Measurements from ENCODE around the gene STARD3. TPM values are rescaled to one million over a fixed set of nuclear protein-coding genes. Genes with fewer than 3 reads are reported as not detected.

The STARD3 gene
- polyA plus RNA-seq, 2 of the 4 experiments (the other 2 are of a cell fraction), result 54.6 to 56.0 TPM

DNA sequence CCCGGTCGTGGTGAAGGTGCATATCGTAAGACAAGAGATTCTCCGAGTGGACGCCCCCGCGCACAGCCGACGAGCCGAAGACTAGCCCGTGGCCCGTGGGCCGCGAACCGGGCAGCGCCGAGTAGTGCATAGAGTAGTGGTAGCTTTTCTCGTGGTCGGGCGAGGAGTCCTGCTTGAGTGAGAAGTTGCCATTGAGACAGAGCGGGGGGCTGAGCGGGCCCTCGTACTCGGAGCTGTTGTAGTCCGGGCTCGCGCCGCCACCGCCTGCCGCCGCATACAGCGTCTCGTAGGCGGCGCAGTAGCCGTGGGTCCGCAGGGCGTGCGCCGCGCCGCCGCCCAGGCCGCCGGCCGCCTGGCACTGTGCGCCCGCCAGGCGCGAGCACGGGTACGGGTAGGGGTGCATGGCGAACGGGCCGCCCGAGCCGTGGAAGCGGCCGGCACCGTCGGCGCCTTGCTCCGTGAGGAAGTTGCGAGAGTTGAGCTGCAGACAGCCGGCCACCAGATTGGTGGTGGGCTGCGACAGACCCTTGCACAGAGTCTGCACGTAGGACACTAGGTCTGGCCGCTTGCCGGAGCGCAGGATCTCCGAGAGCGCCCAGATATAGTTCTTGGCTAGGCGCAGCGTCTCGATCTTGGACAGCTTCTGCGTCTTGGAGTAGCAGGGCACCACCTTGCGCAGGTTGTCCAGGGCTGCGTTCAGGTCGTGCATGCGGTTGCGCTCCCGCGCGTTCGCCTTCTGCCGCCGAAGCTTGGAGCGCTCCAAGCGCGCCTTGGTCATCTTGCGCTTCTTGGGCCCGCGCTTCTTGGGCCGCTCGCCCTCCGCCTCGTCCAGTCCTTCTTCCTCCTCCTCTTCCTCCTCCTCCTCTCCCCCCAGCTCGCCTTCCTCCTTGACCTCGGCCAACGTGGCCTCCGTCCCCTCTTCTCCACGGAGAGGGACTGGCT lies 31.2 kb upstream of the STARD3 start:
- CTCF ChIA-PET, result interaction anchor here (0.7 to 58.8 kb wide), 9 partner anchors 11 to 399 kb away, joined by 3 to 1581 read pairs (median 5); partner anchors contain the start of genes PPP1R1B and STARD3
- no peaks in the 10 kb centered on the region for H3K9me3 ChIP-seq

DNA sequence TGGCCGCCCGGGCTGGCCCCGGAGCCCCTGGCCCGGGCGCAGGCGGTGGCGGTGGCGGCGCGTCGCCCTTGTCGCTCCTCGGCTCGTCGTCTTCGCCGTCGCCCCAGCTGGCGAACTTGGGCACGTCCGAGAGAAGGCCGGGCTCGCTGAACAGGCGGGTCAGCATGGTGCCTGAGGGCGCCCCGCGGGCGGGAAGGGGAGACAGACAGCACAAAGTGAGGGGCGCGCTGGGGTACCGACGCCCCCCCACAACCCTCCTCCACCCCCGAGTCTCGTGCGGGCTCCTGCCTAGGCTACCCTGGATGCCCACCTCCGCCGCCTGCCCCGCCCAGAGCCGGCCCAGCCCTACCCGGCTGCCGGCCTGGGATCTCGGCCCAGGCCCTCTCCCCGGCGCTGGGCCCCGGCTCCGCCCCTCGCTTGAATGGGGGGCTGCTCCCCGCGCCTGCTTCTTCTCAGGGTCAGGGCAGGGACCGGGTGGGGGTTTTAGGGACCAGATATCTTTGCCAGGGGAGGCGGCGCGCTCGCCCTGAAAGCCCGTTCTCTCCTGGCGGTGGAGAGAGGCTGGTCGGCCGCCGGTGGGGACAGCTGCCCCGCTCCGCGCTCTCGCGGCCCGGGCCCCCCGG lies 30.4 kb upstream of the STARD3 start:
- ATAC-seq (peak; percentile 46 to 71; a peak in 5 of 6 replicates), DNase-seq (ENCODE audit: low read depth in 1 of 2, low spot score in 1 of 2) (peak in 1 of 2 experiments; percentile 59), FAIRE-seq (no peak)
- Histone ChIP-seq H3K27ac (peak overlapping the region in 1 of 2 experiments; percentile 20; a peak in 2 of 6 replicates), H3K4me3 (peak overlapping the region; percentile 30), H3K4me2 (peak overlapping the region; percentile 92), H3K9me3 (no peaks in the 10 kb centered on the region), H3K4me1 (peaks cover 44% of the 10 kb centered on the region)
- 1% methylated on average over 16 of the region's 66 CpGs for WGBS (ENCODE audit: missing lambda C conversion rate)
- POLR2A ChIA-PET, result interaction anchor here (0.7 kb wide), 1 partner anchor 1351 kb away, joined by 5 read pairs; no protein-coding TSS in a partner anchor
- TF ChIP-seq, protein P1, sequence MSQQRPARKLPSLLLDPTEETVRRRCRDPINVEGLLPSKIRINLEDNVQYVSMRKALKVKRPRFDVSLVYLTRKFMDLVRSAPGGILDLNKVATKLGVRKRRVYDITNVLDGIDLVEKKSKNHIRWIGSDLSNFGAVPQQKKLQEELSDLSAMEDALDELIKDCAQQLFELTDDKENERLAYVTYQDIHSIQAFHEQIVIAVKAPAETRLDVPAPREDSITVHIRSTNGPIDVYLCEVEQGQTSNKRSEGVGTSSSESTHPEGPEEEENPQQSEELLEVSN (IDR thresholded peaks at IDR 0.05; ENCODE audit: borderline replicate concordance, low read depth), result peak; percentile 42; the same call in 1 of the 2 replicates
- TF ChIP-seq, protein P2, sequence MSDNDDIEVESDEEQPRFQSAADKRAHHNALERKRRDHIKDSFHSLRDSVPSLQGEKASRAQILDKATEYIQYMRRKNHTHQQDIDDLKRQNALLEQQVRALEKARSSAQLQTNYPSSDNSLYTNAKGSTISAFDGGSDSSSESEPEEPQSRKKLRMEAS (IDR thresholded peaks at IDR 0.05), result peak; percentile 24; the same call in 1 of the 2 replicates
- TF ChIP-seq, protein P3, sequence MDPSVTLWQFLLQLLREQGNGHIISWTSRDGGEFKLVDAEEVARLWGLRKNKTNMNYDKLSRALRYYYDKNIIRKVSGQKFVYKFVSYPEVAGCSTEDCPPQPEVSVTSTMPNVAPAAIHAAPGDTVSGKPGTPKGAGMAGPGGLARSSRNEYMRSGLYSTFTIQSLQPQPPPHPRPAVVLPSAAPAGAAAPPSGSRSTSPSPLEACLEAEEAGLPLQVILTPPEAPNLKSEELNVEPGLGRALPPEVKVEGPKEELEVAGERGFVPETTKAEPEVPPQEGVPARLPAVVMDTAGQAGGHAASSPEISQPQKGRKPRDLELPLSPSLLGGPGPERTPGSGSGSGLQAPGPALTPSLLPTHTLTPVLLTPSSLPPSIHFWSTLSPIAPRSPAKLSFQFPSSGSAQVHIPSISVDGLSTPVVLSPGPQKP (IDR thresholded peaks at IDR 0.05; ENCODE audit: low read depth, low read length), result no peak
- no peak for TF ChIP-seq EHF (CRISPR knock-in tag; IDR thresholded peaks at IDR 0.05)
- no peak for TF ChIP-seq MAZ (IDR thresholded peaks at IDR 0.05; ENCODE audit: borderline replicate concordance, low read depth, low read length)
- TF ChIP-seq, protein P4, sequence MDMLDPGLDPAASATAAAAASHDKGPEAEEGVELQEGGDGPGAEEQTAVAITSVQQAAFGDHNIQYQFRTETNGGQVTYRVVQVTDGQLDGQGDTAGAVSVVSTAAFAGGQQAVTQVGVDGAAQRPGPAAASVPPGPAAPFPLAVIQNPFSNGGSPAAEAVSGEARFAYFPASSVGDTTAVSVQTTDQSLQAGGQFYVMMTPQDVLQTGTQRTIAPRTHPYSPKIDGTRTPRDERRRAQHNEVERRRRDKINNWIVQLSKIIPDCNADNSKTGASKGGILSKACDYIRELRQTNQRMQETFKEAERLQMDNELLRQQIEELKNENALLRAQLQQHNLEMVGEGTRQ (IDR thresholded peaks at IDR 0.05), result no peak
- CTCF ChIA-PET, result interaction anchor here (0.7 to 58.8 kb wide), 8 partner anchors 8 to 146 kb away, joined by 3 to 1581 read pairs (median 6); partner anchors contain the start of genes PPP1R1B and STARD3

More for the DNA sequence above, 31.2 kb upstream of the STARD3 start:
- peak; percentile 99 for TF ChIP-seq HDAC2 (IDR thresholded peaks at IDR 0.05)
- no peak; the same call in 1 of the 2 replicates for TF ChIP-seq RNF2 (IDR thresholded peaks at IDR 0.05; ENCODE audit: borderline replicate concordance, low read depth)
- TF ChIP-seq, protein P5, sequence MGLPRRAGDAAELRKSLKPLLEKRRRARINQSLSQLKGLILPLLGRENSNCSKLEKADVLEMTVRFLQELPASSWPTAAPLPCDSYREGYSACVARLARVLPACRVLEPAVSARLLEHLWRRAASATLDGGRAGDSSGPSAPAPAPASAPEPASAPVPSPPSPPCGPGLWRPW (IDR thresholded peaks at IDR 0.05), result no peak
- TF ChIP-seq RARB (CRISPR knock-in tag; IDR thresholded peaks at IDR 0.05), result no peak
- no peak for TF ChIP-seq HOXB5 (CRISPR knock-in tag; IDR thresholded peaks at IDR 0.05)
- TF ChIP-seq BHLHE40 (IDR thresholded peaks at IDR 0.05; ENCODE audit: low read depth, low read length), result no peak
- TF ChIP-seq, protein P2 (IDR thresholded peaks at IDR 0.05), result 0 out of 2 replicates have a peak, but pooled peaks have one; percentile 7
- TF ChIP-seq, protein P3 (IDR thresholded peaks at IDR 0.05; ENCODE audit: low read depth, low read length), result no peak
- no peak for TF ChIP-seq ZNF302 (CRISPR knock-in tag; IDR thresholded peaks at IDR 0.05)
- H3K4me3 ChIP-seq, result peak overlapping the region; percentile 30
- POLR2A ChIA-PET, result interaction anchor here (0.5 to 1.0 kb wide), 3 partner anchors 16 to 282 kb away, joined by 3 to 8 read pairs (median 5); no protein-coding TSS in a partner anchor
- WGBS (ENCODE audit: missing lambda C conversion rate), result 20% methylated on average over 70 of the region's 102 CpGs
- H3K4me2 ChIP-seq, result peak overlapping the region; percentile 92
- peaks cover 44% of the 10 kb centered on the region for H3K4me1 ChIP-seq
- FAIRE-seq (no peak), ATAC-seq (peak; percentile 38 to 66), DNase-seq (ENCODE audit: low read depth in 1 of 2, low spot score in 1 of 2) (peak in 1 of 2 experiments; percentile 83)
- H3K27ac ChIP-seq, result no peak overlapping the region
